Stimulated activated CD8-positive, alpha-beta memory T cell treated with anti-CD3 and anti-CD28 coated beads, Interleukin-7, amount 100 ng/mL, for 4 hours (primary cell): ENCODE data around the gene AMFR.

ENCODE experiments used
- DNase-seq, 2 donors: peaks; one replicate each; pipeline ENCODE4 v3.0.0-alpha.2; 2020; ENCODE audit warnings: low read depth in 2 of 2

AMFR gene

DNA sequence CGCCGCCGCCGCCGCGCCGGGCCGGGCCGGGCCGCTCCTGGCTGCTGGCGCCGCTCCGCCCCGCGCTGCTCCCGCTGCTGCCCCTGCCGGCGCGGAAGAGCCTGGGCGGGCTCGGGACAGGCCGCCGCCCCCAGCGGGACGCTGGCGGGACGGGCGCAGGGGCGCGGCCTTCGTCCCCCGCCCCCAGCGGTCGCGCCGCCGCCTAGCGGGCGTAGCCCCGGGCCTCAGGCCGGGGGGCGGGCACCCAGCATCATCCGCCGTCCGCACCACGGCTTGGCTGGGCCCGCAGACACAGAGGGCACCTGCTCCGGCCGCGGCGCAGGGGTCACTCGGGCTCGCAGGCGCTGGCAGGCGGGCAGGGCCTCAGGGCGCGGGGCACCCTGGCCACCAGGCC lies at the start of gene AMFR:
Gene AMFR, minus strand, starts transcription at position 107 of the 394 bp plus-strand sequence. CDS start 218 bp downstream, outside the sequence.
- peak in 1 of 2 donors; percentile 60 for DNase-seq

DNA sequence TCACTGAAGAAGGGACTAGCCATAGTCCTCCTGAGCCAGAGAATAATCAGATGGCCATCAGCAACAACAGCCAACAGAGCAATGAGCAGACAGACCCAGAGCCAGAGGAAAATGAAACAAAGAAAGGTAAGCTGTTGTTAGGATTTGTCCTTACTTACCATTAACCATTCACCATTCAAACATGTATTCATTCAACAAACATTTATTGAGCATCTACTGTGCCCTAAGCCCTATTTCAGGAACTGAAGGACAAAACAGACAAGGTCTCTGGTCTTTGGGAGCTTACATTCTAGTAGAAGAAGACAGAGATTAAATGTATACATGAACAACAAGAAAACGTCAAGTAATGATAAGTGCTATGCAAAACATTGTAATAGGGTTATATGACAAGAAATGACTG lies 45.3 kb upstream of the AMFR start:
- DNase-seq: no peak

DNA sequence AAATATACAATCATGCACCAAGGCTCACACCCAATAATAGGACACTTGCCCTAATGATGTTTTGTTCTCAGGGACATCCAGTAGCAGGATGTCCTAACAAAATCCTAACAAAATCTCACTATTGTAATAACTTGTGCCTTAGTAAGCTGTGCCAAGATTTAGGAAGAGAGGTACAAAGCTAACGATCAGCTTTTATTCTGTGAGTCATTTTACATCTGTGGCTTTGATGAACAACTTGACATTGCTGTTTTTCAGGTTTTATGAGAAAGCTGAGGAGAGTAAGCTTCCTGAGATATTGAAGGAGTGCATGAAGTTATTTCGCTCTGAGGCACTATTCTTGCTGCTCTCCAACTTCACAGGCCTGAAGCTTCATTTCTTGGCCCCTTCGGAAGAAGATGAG lies 44.9 kb upstream of the AMFR start:
- DNase-seq: no peak

DNA sequence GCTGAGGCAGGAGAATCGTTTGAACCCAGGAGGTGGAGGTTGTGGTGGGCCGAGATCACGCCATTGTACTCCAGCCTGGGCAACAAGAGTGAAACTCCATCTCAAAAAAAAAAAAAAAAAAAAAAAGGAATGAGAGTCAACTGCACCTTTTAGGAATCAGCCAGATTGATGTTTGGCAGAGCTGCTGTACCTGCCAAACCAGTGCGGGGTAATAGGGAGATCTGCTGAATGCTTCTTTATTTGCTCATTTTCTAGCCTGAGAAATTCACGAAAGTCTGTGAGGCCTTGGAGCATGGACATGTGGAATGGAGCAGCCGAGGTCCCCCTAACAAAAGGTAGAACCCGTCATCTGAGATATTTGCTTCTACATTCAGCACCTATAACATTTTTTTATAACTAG lies 44.4 kb upstream of the AMFR start:
- no peak for DNase-seq

DNA sequence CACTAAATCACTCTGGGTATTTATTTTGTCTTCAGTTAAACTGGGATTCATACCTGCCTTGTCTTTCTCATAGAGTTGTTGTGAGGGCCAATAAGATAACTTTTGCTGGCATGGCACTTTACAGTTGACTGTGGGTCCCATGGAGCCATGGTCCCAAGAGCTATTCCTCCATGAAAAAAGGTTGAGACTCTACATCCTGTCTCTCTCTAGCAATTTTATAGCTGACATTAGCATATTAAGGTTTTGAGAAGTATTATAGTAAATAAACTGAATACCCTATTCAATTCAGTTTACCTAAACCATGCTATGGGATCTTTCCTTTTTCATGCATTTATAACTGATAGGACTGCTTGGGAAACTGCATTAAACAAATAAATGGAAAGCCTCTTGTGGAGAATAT lies 43.5 kb upstream of the AMFR start:
- no peak for DNase-seq

DNA sequence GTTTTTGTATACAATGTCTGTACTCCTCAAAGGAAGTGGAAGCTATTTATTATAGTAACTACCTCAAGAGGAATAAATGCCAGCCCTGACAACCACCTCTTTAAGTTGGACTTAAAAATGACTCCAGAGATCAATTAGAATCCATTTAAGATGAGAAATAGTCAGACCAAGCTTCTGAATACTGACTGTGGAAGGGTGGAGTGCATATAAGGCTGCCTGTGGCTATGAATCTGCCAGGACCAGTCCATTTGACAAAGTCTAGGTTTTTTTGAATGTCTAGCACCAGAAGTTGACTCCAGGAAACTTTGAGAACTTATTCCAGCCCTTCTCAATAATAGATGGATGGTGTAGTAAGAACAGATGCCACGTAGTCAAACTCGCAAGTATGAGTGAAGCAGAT lies 41.0 kb upstream of the AMFR start:
- DNase-seq: no peak

DNA sequence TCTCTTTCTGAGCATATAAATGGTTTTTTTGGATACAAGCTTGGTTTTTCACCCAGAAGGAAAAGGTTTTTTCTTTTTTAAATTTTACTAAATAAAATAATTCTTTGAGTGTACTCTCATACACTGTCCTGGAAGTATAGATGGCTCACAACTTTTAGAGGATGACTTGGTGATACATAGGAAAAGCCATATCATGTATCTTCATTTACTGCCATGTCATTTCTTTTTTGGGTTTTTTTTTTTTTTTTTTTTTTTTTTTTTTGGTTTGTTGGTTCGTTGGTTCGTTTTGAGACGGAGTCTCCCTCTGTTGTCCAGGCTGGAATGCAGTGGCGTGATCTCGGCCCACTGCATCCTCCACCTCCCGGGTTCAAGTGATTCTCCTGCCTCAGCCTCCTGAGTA lies 37.8 kb upstream of the AMFR start:
- no peak for DNase-seq

DNA sequence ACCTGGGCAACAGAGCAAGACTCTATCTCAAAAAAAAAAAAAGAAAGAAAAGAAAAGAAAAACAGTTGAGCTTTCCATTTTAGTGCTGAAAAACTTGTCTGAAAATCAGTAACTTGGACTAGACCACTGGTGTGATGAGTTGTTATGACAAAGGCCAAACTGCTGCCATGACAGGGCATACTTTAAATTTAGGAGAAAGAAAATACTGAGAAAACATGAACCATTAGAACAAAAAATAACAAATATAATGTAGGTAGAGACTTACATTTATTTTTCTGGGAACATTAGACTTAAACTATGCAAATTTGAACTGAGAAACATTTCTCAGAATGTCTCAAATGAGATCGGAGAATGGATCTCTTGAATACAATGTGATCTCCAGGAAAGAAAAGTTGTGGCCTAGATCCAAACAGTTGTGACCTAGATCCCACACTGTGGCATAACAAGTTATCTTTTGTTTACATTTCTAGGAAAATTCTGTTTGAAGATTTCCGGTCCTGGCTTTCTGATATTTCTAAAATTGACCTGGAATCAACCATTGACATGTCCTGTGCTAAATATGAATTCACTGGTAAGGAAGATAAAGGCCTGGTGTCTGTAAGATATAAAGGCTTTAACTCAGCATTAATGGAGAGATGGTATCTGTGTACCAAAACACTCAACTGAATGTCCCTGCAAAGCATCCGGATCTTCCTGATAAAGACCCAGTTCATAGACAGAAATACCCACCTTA lies 36.9 kb upstream of the AMFR start:
- no peak for DNase-seq

DNA sequence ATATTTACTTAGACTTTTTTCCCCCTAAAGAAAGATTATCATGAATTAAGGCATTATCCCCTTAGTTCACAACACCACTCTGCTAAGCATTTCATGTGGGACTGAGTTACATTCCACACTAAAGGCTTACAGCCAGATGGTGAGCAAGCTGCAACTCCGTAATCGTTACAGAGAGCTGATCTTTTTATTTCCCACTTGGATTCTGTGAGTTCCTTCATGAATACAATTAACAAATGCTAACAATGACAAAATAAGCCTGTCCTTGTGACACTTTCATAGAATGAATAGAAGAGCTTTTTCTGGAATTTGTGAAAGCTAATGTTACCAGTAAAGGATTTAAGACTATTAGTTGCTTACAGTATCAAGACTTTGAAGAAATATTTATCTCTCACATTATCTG lies 34.8 kb upstream of the AMFR start:
- DNase-seq: no peak

DNA sequence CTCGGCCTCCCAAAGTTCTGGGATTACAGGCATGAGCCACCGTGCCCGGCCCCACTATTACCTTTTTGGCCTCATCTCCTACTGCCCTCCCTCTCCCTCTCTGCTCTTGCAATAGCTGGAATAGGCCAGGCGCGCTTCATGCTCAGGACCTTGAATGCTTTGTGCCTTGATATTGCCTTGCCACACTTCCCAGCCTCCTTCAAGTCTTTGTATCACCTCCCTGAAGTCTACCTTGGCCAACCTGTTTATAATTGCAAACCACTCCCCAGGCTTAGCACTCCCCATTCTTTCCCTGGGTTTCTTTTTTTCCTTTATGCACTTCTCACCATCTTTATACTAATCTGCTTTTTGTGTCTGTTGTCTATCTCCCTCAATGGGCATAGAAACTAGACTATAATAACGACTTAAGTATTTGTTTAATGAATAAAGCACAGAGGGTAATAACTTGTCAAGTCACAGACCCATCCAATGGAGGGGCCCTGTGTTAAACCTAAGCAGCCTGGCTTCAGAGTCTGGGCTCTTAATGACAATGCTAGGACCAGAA lies 32.7 kb upstream of the AMFR start:
- no peak for DNase-seq

DNA sequence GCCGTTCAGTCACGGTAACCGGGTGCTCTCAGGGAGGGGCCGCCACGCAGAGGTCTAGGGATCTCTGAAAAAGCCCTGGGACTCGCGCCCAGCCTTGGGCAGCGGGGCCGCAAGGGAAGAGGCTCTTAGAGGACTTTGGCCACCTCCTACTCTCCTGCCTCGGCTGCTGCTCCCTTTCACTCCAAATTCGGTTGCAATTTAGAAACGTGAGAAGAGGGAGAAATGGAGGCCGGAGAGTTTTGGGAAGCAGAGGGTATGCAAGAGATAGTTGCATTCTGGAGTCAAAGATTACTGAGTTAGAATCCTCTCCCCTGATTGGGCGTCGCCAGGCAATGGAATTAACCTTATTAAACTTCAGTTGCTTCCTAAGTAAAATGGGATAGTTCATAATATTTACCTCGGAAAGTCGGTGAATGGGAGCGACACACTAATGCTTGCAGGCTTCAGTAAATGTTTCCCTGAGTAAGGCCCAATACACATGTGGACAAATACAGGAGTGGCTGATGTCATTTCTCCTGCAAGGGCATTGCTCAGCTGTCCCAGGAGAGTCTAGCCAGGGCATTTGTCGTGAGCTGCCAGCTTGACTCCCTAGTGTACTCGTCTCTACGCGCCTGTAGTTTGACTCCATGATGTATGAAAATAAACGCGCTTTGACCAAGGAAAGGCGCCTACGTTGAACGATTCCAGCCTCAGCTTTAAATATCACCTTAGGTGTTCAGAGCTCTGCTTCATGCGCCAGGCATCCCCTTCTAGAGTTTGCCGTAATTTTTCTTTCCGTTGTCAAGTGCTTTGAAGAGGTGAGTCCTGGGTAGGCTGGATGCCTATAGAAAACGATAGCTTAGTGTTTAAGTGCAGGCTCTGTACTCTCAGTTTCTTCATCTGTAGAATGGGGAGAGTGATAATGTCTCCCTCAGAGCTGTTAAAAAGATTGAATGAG lies 26.7 kb upstream of the AMFR start:
- no peak for DNase-seq

DNA sequence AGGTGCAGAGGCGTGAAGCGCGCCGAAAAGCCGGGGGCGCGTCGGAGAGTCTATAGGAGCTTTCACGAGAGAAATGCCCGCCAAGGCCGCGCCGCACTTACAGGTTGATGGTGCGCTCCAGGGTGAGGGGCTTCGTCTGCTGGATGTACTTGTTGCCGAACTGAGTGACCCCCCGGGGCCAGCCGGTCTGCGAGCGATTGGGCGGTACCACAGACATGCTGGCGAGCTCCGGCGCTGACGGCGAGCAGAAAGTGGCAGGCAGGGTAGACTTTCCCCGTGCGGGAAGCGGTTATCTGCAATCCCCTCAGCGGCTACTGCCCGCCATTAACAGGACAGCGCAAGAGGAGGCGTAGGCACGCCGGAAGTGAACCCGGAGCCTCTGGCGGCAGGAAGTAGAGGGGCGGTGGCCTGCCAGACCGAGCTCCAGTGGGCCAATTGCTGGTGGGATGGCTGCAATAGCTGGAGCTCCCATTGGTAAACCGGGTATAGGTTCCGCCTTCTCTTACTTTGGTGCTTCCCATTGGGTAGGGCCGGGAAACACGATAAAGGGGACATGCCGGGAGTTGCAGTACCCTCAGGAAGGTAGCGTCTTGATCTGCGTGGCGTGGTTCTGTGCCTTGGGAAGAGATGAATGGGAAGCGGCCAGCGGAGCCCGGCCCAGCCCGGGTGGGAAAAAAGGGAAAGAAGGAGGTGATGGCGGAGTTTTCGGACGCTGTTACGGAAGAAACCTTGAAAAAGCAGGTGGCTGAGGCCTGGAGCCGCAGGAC lies 25.8 kb upstream of the AMFR start, which contains the start of the genes NUDT21 and OGFOD1:
Gene NUDT21, minus strand, starts transcription at position 347 of the 767 bp plus-strand sequence. Its CDS starts 130 bp downstream, at position 217.
Gene OGFOD1, plus strand, starts transcription at position 569 of the 767 bp plus-strand sequence. Its CDS starts 59 bp downstream, at position 628.
- peak; percentile 90 for DNase-seq

DNA sequence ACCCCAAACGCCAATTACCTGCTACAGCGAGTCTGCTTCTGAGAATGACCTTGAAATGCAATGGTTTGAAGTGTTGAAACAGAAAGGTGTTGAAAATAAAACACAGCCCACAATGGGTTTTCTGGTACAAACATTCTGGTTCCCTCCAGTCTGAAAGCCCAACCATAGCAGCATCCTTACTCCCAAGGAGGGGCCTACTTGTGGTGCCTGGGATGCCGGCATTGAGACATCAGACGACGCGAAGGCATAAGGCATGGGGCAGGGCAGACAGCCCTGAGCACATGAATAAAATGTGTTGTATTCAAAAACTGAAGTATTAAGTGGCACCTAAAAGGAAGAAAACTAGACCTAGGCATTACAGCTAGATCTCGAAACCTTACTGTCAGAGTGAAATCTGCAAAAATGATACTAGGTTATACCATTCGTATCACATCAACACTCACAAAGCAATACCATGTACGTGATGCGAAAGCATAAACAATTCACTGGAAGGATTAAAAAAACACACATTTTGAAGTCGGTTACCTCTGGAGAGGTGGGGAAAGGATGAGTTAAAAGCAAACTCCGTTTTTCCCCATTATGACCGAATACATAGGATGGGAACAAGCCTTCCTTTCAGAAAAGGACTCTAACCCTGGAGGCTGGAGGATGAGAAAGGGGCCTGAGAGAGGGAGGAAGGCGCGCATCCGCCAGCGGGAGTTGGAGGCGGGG lies 25.1 kb upstream of the AMFR start:
- no peak for DNase-seq

DNA sequence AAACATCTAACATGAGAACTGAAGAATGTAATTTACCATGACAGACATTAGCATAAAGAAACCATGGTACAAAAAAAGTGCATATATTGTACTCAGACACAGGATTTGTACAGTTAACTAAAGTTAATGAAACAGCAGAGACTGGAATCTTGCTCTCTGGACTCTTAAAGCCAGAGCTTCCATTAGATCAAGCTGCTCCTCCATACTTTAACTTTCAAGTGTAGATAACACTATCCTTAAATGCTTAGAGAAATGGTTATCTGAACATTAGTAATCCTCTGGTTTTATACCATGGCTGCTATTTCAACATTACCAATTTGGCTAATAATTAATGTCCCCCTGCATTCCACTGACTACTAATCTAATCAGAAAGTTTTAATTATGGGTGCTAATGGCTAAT lies 22.7 kb upstream of the AMFR start:
- DNase-seq: no peak

DNA sequence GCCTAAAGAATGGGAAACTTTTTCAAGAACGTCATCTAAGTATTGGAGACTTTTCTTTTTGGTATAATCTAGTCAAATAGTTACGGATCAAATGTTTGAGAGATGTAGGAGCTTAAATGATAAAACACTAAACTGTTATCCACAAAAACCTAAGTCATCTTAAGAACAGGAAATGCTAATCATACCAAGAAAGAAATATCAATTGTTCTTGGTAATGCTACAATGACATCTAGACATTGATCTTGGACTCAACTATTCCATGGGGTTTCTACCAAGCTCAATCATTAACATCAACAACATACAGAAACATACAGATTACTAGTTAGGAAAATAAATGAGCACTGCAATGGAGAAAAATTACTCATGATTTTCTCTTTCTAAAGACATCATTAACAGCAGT lies 21.9 kb upstream of the AMFR start:
- DNase-seq: no peak

DNA sequence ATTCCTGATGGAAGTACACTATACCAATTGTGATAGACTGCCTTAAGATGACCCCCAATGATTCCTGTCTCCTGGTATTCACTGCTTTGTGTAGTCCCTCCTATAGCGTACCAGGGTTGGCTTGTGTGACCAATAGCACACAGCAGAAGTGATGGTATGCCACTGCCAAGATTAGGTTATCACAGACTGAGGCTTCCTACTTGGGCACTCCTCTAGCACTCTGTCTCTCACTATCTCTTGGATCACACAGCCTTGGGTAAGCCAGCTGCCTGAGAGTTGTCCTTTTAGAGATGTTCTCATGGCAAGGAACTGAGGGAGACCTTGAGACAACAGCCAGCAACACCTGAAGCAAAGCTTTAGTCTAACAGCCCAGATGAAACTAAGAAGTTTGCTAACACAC lies 12.7 kb upstream of the AMFR start:
- DNase-seq: no peak

DNA sequence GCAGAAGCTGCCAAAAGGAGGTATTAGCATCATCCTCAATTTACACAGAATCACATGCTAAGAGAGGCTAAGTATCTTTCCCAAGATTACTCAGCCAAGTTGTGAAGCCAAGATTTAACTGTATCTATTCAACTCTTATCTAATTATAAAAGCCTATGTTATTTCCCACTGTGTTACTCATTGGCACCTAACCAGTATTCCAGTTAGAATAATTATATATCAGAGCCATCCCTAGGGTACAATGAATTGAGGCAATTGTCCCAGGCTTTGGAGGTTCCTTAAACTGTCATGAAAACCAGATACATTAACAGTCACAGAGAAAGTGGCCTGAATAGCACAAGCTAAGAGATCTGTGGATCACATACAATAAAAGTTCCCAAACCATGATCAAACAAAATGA lies 10.9 kb upstream of the AMFR start:
- no peak for DNase-seq

DNA sequence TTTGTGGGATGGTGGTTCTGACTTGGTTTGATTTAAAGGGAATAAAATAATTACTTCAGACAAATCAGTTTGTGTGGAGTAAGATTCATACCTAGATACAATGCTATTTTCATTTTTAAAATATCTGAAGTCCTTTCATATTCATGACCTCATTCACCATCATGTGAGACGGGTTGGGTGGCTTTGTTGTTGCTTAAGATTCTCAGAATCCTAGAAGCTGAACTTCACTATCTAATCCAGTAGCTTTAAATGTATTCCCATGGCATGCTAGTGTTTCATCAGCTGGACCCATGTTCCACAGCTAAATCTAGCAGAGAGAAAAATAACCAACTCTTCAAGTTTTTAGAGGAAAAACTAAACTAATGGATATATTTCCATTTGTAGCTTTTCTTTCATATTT lies 2.7 kb upstream of the AMFR start:
- no peak for DNase-seq

DNA sequence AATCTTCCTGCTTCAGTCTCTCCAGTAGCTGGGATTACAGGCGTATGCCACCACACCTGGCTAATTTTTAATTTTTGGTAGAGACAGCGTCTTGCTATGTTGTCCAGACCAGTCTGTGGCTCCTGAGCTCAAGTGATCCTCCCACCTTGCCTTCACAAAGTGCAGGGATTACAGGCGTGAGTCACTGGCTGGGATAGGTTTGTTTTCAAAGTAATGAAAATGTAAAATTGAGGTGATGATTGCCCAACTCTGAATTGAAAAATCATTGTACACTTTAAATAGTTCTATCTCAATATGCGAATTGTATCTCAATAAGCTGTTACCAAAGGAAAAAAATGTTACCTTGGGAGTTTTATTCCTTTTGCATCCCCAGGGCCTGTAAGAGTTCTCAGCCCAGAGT lies 1.2 kb upstream of the AMFR start:
- DNase-seq: no peak

DNA sequence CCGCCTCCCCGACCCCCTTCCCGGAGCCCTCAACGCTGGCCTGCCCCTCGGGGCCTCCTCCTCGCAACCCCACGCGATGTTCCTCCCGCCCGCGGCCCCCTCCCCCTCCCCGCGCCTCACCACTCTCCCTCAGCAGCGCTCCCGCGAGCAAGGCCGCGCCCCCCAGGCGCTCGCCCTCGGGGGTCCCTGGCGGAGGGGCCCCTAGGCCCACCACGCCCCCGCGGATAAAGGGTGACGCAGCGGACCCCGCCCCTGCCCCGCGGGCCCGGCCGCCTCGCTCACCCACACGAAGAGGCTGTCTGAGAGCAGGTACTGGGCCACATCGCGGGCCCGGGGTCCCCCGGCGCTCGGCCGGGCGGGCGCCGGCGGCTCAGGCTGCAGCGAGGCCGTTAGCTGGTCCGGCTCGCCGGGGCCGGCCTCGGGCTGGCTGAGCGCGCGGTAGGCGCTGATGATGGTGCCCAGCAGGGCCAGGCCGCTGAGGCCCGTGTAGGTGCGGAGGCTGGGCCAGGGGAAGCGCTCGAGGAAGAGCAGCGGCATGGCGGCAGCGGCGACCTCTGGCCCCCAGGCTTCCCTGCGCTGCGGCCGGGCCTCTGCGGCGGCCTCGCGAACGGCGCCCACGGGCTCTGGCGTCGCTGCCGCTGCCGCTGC lies 430 bp downstream of the AMFR start:
- DNase-seq: peak in 1 of 2 donors; percentile 46

DNA sequence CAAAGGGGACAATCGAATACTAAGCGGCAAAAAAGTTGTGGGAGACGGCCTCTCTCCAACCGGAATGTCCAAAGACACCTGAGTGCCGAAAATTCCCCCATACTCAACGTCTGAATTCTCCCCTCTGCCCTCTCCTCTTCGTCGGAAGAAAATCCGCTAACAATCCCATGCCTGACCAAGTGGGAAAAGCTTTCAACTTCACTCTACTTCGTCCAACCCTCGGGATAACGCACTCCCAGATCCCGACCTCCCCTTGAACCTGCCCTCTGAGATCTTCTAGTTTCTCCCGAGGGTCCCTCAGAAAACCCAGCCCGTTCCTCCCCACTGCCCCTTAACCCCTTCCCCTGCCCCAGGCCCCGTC lies 961 bp downstream of the AMFR start:
- DNase-seq: no peak
